GM12878 (cell line): ENCODE data around the gene SEC63. TPM values are rescaled to one million over a fixed set of nuclear protein-coding genes. Genes with fewer than 3 reads are reported as not detected.
A peak's percentile ranks its signal among the peaks of the same experiment; 100 is the strongest.

Experiments used
- ATAC-seq: fragments of 200-7000 bp; cut with Tn5 transposase; 3 replicates; pipeline ENCODE4 v1.9.1; 2020; ENCODE audit warnings: mild to moderate bottlenecking, moderate library complexity
- BruUV-seq: library from RNA; stranded (reverse); fragments of 400-500 nt; replicated peaks from 2 replicates; lab custom pipeline; 2021; lab: Mats Ljungman, UMichigan
- CTCF ChIA-PET: fragments of 300-600 bp; sonication (Branson Sonifier 250); formaldehyde crosslinking; extraction: SDS; loops from one replicate; lab custom pipeline; 2021; ENCODE audit warnings: inconsistent platforms; lab: Yijun Ruan, JAX
- POLR2A ChIA-PET: fragments of 350-600 bp; formaldehyde crosslinking; extraction: SDS; loops from one replicate; lab custom pipeline; 2021; ENCODE audit warnings: inconsistent platforms; lab: Charles Lee
- RAD21 ChIA-PET: fragments of 300-600 bp; sonication (Branson Sonifier 250); formaldehyde crosslinking; loops from one replicate; lab custom pipeline; 2023; ENCODE audit warnings: antibody characterized with exemption; ENCODE audit not compliant: unreplicated experiment; lab: Charles Lee
- SMC1A ChIA-PET: fragments of 300-600 bp; sonication (Branson Sonifier 250); formaldehyde crosslinking; loops from one replicate; lab custom pipeline; 2023; ENCODE audit not compliant: unreplicated experiment, uncharacterized antibody; lab: Charles Lee
- DNase-seq: peaks from one replicate; pipeline ENCODE4 v3.0.0-alpha.2; 2011; ENCODE audit warnings: low read depth, low spot score
- FAIRE-seq: peaks from 3 replicates; lab custom pipeline; 2011; peaks lifted over from hg19 to GRCh38; lab: Jason Lieb, UNC
- H2AFZ ChIP-seq: 2 replicates; pipeline ENCODE4 v1.6.0; 2011; ENCODE audit warnings: low read depth, low read length, control low read depth; ENCODE audit not compliant: control insufficient read depth
- H3K27ac ChIP-seq: 2 replicates; pipeline ENCODE4 v1.5.1; 2011; ENCODE audit warnings: control low read depth; ENCODE audit not compliant: control insufficient read depth, insufficient read depth
- H3K27me3 ChIP-seq, 2 experiments: replicated peaks in 1 of 2; 2 replicates each; pipeline versions ENCODE4 v1.6.0 to v1.6.1; 2011; ENCODE audit warnings: low read length in 1 of 2; ENCODE audit not compliant: control insufficient read depth in 2 of 2, insufficient read depth in 2 of 2
- H3K36me3 ChIP-seq, 2 experiments: 2 replicates each; pipeline ENCODE4 v1.5.1; 2011; ENCODE audit warnings: low read length in 1 of 2; ENCODE audit not compliant: control insufficient read depth in 2 of 2, insufficient read depth in 2 of 2
- H3K4me1 ChIP-seq: 2 replicates; pipeline ENCODE4 v1.6.1; 2011; ENCODE audit warnings: mild to moderate bottlenecking, low read length, moderate library complexity, mixed read lengths; ENCODE audit not compliant: control insufficient read depth, insufficient read depth
- H3K4me2 ChIP-seq: 2 replicates; pipeline ENCODE4 v1.6.0; 2011; ENCODE audit warnings: control low read depth; ENCODE audit not compliant: control insufficient read depth, insufficient read depth
- H3K4me3 ChIP-seq: fragments of 200-600 bp; sonication (generic); 2 replicates; pipeline ENCODE4 v1.5.1; 2016
- H3K79me2 ChIP-seq: 2 replicates; pipeline ENCODE4 v1.6.0; 2011; ENCODE audit warnings: low read length; ENCODE audit not compliant: control insufficient read depth, insufficient read depth
- H3K9ac ChIP-seq: 2 replicates; pipeline ENCODE4 v1.8.0; 2011; ENCODE audit warnings: low read length, control low read depth, mixed read lengths; ENCODE audit not compliant: control insufficient read depth, insufficient read depth
- H3K9me3 ChIP-seq: replicated peaks from 3 replicates; pipeline ENCODE4 v1.5.1; 2011; ENCODE audit warnings: mild to moderate bottlenecking, low read length; ENCODE audit not compliant: control insufficient read depth, insufficient read depth
- H4K20me1 ChIP-seq: 2 replicates; pipeline ENCODE4 v1.6.0; 2011; ENCODE audit not compliant: control insufficient read depth, insufficient read depth
- BCL11A ChIP-seq: IDR thresholded peaks from 2 replicates; pipeline ENCODE4 v1.6.1; 2011; ENCODE audit warnings: low read depth, low read length
- CBFB ChIP-seq: IDR thresholded peaks from 2 replicates; pipeline ENCODE4 v1.6.1; 2016; ENCODE audit warnings: antibody characterized with exemption, low read depth
- CBX5 ChIP-seq: sonication (generic); IDR thresholded peaks from 2 replicates; pipeline ENCODE4 v1.6.1; 2016; ENCODE audit warnings: low read depth, moderate library complexity, mild to moderate bottlenecking, inconsistent platforms
- CHD2 ChIP-seq: IDR thresholded peaks from 2 replicates; pipeline ENCODE4 v1.6.1; 2011; ENCODE audit warnings: low read depth, low read length, improper control_type of control experiment, borderline replicate concordance
- CREB1 ChIP-seq: IDR thresholded peaks from 2 replicates; pipeline ENCODE4 v1.6.1; 2012; ENCODE audit warnings: low read depth, mild to moderate bottlenecking, inconsistent platforms
- CUX1 ChIP-seq: IDR thresholded peaks from 2 replicates; pipeline ENCODE4 v1.6.1; 2012; ENCODE audit warnings: improper control_type of control experiment, low read depth, low read length; ENCODE audit not compliant: insufficient replicate concordance
- FOXM1 ChIP-seq: IDR thresholded peaks from 2 replicates; pipeline ENCODE4 v1.6.1; 2012; ENCODE audit warnings: low read depth, mild to moderate bottlenecking, inconsistent platforms, low read length, moderate library complexity
- IKZF1 ChIP-seq: fragments of 450-650 bp; conservative IDR thresholded peaks from 2 replicates; pipeline ENCODE4 v1.6.1; 2017; ENCODE audit warnings: antibody characterized with exemption, mild to moderate bottlenecking
- MXI1 ChIP-seq: fragments of 150-350 bp; IDR thresholded peaks from 2 replicates; pipeline ENCODE4 v1.6.1; 2011; ENCODE audit warnings: low read depth, mild to moderate bottlenecking, inconsistent platforms, low read length, improper control_type of control experiment
- NFYA ChIP-seq: IDR thresholded peaks from 2 replicates; pipeline ENCODE4 v1.6.1; 2011; ENCODE audit warnings: low read depth, mild to moderate bottlenecking, low read length, improper control_type of control experiment, borderline replicate concordance
- NRF1 ChIP-seq: conservative IDR thresholded peaks from 2 replicates; pipeline ENCODE4 v1.6.1; 2011; ENCODE audit warnings: mild to moderate bottlenecking, low read depth, low read length, improper control_type of control experiment
- PAX5 ChIP-seq: IDR thresholded peaks from 2 replicates; pipeline ENCODE4 v1.6.1; 2011; ENCODE audit warnings: low read depth, low read length, borderline replicate concordance
- YY1 ChIP-seq: IDR thresholded peaks from 2 replicates; pipeline ENCODE4 v1.6.1; 2011; ENCODE audit warnings: low read depth, mild to moderate bottlenecking, low read length
- ZNF622 ChIP-seq: fragments of 450-650 bp; IDR thresholded peaks from 2 replicates; pipeline ENCODE4 v1.6.1; 2017; ENCODE audit warnings: mild to moderate bottlenecking, inconsistent platforms
- ZNF687 ChIP-seq: fragments of 450-650 bp; IDR thresholded peaks from 2 replicates; pipeline ENCODE4 v1.6.1; 2017; ENCODE audit warnings: mild to moderate bottlenecking, moderate library complexity
- WGBS: methylation state at CpG from one replicate; pipeline ENCODE4 v1.1.6; 2016; ENCODE audit warnings: low lambda C conversion rate; ENCODE audit not compliant: insufficient replicate concordance, insufficient coverage; ENCODE audit errors: missing lambda C conversion rate; 5-methylcytosine and 5-hydroxymethylcytosine counted together
- in situ Hi-C: fragments of 300-500 bp; cut with MboI; formaldehyde crosslinking; loops from 9 replicates; pipeline ENCODE4 v1.14.3; 2018; ENCODE audit warnings: mixed read lengths
- intact Hi-C: fragments of 100-400 bp; cut with micrococcal nuclease; formaldehyde crosslinking; loops from one replicate; pipeline ENCODE4 v1.14.2; 2022; ENCODE audit not compliant: unreplicated experiment
- polyA plus RNA-seq, 11 experiments: library from polyadenylated mRNA; depleted of rRNA in 4 of 11; unstranded in 6 of 11; stranded (reverse) in 5 of 11; fragments of >200 nt; fragmentation: Nextera tagmentation in 4 of 11; fragmentation: Illumina TruSeq in 1 of 11; extraction: Ambion mirVana in 4 of 11; extraction: Trizol in 1 of 11; gene quantifications; 1 replicate in 1 of 11; 2 replicates in 10 of 11; pipeline versions ENCODE4 v1.2.1 to v1.2.3, GENCODE V29; 2011 to 2016; ENCODE audit warnings: inconsistent platforms in 2 of 11, missing spikeins in 2 of 11, low read depth in 1 of 11
- total RNA-seq, 4 experiments: library from RNA; depleted of rRNA in 3 of 4; stranded (reverse); fragments of >200 nt in 3 of 4; fragmentation: Illumina TruSeq in 1 of 4; extraction: Trizol in 1 of 4; gene quantifications; 2 replicates each; pipeline versions ENCODE4 v1.2.1 to v1.2.3, GENCODE V29; 2013 to 2021

SEC63 gene
- total and polyA plus RNA-seq, 10 of the 15 experiments (the other 5 are each of a cell fraction or from before 2014, with no cell fraction given), result 10.1 to 87.0 (median 34.3) TPM

- ChIA-PET RAD21 (no interaction called here), CTCF (interaction anchor here (0.9 to 2.1 kb wide), 2 partner anchors 11 to 13 kb away, joined by 3 to 10 read pairs; no protein-coding TSS in a partner anchor), SMC1A (interaction anchor here (0.6 to 1.8 kb wide), 2 partner anchors 10 to 160 kb away, joined by 3 to 5 read pairs; no protein-coding TSS in a partner anchor), POLR2A (no interaction called here)
- WGBS, result 30% methylated on average over 4 of the region's 4 CpGs
- no TSS peak for BruUV-seq
- DNase-seq (no peak), FAIRE-seq (no peak), ATAC-seq (no peak)
- H3K4me2 ChIP-seq, result peak overlapping the region; percentile 2; the same call in 1 of the 2 replicates
- in situ Hi-C loops (no loop called here), intact Hi-C loops (no loop called here)
- no peaks in the 10 kb centered on the region for H3K4me1 ChIP-seq
- H3K4me3 ChIP-seq, result peak overlapping the region; percentile 20; the same call in 1 of the 2 replicates
- no peaks in the 10 kb centered on the region for H3K9me3 ChIP-seq
- no peaks in the 10 kb centered on the region for H4K20me1 ChIP-seq
- no peaks in the 10 kb centered on the region for H3K79me2 ChIP-seq
- H2AFZ ChIP-seq, result peak overlapping the region; percentile 71
- no peak for TF ChIP-seq PAX5
- TF ChIP-seq IKZF1, result no peak
- TF ChIP-seq NFYA, result no peak
- TF ChIP-seq CUX1, result no peak
- TF ChIP-seq BCL11A, result no peak
- TF ChIP-seq CBFB, result no peak
- no peak for TF ChIP-seq CHD2
- no peak for TF ChIP-seq YY1
- TF ChIP-seq NRF1, result no peak
- no peak for TF ChIP-seq FOXM1
- TF ChIP-seq CBX5, result no peak
- no peak for TF ChIP-seq ZNF687
- no peak for TF ChIP-seq CREB1
- TF ChIP-seq ZNF622, result no peak
- no peak for TF ChIP-seq MXI1
- H3K9ac ChIP-seq, result no peak overlapping the region
- no peaks in the 10 kb centered on the region for H3K36me3 ChIP-seq
- H3K27me3 ChIP-seq, result no peaks in the 10 kb centered on the region; a peak in 1 of 4 replicates
- no peak overlapping the region for H3K27ac ChIP-seq
Observed at GRCh38 chr6:107991061-107991460, 33.1 kb upstream of the SEC63 start.
